NCI-H510A (cell line): ENCODE measurements around the gene CD300C.
"Not testable (repeated sequence)": the region's sequence is repeated elsewhere in the genome, so short reads cannot be mapped to it uniquely, and the experiment has no call there.

Experiments used
- DNase-seq: peaks from one replicate; lab custom pipeline; 2025; lab: John Stamatoyannopoulos, UW

The CD300C gene

DNA sequence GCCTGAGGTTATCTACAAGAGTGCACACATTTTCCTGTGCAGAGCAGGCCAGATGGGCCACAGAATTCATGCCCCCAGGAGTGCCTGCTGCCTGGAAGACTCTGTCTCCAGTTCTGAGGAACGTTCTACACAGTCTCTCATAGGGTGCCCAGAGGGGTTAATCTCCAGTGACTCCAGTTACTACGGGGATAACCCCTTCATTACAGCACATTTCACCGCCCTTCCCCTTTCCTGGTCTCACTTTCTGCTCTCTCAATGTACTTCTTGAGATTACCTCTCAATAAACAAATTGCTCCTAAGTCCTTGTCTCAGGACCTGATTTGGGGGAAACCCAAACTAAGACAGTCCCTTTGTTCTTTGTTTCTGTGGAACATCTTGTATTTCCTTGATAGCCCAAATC lies 15.7 kb upstream of the CD300C start:
- no peak for DNase-seq

DNA sequence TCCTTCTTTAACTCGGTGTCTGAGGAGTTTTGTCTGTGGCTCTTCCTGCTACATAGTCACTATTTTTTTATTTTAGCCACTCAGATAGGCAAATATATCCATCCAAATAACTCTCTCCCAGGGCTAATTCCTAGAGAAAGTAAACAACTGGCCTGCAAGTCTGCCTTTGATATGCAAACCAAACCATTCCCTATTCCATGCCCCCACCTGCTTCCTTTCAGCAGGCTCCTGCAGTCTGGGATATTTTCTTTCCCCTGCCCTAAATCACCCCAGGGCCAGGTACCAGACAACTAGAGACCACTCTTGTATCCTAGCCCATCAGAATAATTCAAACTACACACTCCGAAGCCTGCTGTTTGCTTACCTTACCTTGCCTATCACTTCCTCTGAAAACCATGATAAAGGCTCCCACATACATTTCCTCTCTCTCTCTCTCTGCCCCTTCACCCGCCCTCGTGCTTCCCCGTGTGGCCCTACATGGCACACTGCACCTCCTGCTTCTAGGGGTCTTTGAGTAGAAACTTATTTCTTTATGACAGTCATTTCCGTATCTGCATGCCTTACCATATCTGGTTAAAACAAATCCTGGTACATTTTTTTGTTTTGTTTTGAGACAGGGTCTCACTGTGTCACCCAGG lies 13.1 kb upstream of the CD300C start:
- no peak for DNase-seq

DNA sequence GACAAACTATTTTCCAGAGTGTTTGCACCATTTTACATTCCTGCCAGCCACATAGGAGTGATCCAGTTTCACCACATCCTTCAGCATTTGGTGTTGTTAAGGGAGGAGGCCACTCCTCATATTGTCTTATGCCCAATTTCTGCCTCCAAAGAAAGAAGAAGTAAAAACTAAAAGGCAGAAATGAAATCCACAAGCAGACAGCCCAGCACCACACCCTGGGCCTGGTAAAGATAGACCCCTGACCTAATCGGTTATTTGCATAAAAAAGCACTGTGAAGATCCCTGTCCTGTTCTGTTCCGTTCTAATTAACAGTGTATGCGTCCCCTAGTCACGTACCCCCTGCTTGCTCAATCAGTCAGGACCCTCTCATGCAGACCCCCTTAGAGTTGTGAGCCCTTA lies 12.5 kb upstream of the CD300C start:
- DNase-seq = not testable (repeated sequence)

- no peak for DNase-seq
Observed at GRCh38 chr17:74555427-74555940, 9.6 kb upstream of the CD300C start.

GRCh38 chr17:74554909-74555308 lies 9.0 kb upstream of the CD300C start:
- DNase-seq = no peak

DNA sequence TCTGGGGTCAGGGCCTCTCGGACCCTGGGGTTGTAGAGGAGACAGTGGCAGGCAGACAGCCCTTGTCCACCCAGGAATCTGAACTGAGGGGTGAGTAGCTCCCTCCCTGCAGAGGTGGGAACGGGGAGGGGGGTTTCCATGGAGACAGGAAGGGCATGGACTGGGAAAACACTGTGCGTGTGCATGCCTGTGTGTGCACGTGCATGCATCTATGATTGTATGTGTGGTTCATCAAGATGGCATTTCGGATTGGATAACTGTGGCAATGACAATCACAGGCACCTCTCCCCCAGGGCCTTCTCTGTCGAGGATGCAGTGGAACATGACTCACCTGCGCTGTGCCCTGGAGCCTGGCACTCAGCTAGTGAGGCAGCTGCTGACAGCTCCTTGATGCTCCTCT lies 6.1 kb upstream of the CD300C start:
- no peak for DNase-seq

DNA sequence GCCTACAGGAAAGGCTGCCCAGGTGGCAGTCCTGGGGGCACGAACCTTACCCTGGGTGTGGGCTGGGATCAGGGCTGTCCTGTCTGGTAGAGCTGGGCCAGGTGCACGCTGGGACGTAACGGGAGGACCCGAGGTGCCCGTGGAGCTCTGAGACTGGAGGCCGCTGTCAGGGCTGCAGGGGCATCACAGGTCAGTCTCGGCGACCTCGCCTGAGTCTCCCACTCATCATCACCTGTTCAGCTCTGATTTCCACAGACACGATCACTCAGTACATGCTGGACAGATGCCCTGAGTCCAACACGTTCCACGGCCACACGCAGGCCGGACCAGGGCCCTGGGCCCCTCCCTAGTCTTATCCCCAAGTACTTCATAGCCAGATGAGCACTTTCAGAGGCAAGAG lies 4.7 kb upstream of the CD300C start:
- DNase-seq = no peak

GRCh38 chr17:74549343-74549742 lies 3.4 kb upstream of the CD300C start:
- no peak for DNase-seq

DNA sequence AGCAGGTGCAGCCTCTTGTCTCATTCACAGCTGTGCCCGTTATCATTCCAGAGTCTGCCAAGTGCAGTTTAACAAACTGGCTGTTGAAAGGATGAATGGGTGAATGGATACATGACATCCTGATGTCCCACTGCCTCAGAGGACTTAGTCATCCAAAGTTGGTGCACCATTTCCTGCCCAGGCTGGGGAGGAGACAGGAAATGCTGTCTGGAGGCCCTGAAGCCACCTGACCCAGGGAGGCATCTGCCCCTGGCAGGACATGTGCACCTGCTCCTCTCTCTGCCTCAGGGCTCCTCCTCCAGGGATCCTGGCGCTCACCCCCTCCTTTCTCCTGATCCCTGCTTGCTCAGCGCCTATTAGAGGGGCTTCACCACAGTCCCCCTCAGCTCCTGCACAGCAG lies 1.8 kb upstream of the CD300C start:
- DNase-seq = peak; percentile 32

- no peak for DNase-seq
Observed at GRCh38 chr17:74547264-74547663, 1.3 kb upstream of the CD300C start.

DNA sequence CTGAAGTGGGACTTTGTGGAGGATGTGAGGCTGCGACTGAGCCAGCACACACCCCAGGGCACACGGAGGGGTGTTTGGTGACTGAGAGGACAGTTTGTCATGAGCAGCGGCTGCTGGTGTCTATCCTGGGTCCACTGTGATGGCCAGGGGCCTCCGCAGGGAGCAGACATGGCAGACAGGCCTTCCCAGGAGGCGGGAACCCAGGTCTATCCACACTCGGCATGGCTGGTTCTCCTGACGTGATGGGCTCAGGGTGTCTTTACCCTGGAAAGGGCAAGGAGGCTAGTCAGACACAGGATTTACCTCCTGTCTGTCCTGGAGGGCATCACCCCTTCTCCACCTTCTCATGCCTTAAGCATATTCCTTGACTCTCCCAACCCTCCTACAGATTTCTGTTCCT lies 671 bp upstream of the CD300C start:
- no peak for DNase-seq

DNA sequence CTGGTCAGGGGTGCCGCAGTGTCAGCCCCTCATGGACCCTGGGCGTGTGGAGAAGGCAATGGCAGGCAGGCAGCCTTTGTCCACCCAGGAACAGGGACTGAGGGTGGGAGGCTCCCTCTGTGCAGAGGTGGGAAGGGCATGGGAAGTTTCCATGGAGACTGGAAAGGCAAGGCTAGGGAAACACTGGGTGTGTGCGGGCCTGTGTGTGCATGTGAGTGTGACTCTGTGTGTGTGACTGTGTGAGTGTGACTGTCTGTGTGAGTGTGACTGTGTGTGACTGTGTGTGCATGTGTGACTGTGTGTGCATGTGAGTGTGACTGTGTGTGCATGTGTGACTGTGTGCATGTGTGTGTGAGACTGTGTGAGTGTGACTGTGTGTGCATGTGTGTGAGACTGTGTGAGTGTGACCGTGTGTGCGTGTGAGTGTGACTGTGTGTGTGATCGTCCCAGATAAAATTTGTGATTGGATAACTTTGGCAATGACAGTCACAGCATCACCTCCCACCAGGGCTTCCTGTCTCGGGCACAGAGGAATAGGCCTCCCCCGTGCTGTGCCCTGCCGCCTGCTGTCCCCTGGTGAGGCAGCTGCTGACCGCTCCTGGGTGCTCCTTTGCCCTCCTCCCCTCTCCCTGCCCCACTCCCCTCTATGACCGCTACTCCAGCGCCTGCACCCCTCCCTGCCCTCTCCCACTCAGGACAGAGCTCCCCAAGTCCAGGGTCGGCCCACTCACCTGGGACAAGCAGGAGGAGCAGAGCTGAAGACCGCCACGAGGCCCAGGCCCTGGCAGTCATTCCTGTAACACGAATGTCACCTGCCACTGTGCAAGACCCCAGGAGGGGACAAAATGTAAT lies 698 bp downstream of the CD300C start:
- DNase-seq = no peak

DNA sequence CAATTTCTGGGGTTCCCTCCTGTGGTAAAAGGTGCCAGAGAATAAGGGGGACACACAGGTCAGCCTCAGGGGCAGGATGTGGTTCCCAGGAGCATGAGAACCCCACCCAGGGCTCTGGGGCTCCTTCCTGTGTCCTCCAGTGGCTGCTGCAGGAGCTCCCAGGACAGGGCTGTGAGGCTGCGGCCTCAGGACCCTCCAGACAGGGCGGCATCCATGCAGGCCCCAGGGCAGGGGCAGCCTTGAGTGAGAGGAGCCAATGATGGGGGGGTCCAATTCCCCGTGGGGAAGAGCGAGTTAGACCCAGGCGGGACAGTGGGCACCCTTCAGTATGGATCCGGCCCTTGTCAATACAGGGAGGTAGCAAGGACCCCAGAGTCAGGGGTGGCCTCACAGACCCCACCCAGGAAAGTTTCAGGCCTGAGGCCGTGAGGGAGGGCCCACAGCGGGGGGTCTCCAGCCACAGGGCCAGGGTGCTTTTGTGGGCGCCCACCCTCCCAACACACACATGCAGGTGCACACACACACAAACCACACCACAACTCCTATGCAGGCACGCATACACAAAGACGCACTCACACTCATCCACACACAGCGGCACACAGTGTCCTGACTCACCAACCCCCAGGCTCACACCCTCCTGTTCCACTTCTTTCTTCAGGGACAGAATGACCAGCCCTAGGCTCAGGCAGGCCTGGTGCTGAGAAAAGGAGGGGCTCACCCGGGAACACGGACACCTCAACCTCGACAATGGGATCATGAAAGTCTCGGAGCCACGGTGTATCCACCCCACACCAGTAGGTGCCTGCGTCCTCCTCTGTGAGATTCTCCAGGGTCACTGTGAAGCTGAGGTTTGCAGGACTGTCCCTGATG lies 1.8 kb downstream of the CD300C start:
- no peak for DNase-seq

DNA sequence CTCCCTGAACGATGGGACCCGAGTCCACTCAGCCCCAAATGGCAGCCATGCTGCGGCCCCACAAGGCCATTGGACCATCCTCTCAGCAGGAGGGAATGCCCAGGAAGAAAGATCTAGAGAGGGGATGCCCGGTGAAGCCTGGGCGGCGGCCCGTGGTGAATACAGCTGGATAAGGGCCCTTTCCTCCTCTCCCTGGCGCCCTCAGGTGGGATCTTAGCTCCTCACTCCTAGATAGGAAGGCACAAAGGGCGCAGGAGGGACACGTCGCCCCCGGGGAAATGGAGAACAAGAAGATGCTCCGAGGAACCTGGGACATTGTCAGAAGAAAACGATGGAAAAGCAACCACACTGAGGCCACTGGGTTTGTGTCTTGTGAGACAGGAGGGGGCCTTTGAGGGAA lies 2.5 kb downstream of the CD300C start:
- DNase-seq = no peak

GRCh38 chr17:74542727-74543383 lies 3.1 kb downstream of the CD300C start:
- no peak for DNase-seq

DNA sequence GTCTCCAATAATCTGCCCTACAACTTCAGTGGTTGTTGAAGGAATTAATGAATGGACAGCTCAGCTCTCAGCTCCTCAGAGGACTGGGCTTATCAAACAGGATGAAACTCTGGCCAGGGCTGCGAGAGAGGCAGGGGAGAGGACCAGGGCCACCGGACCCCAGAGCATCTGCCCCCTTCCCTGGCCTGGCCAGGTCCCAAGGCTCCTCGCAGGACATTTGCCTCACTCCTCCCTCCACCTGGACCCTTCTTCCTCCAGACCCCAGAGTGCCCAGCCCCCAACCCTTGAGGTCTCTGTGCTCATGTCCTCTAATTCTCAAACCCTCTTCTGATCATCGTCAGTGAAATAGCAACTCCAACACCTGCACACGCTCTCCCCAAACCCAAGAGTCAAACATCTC lies 3.7 kb downstream of the CD300C start:
- no peak for DNase-seq

DNA sequence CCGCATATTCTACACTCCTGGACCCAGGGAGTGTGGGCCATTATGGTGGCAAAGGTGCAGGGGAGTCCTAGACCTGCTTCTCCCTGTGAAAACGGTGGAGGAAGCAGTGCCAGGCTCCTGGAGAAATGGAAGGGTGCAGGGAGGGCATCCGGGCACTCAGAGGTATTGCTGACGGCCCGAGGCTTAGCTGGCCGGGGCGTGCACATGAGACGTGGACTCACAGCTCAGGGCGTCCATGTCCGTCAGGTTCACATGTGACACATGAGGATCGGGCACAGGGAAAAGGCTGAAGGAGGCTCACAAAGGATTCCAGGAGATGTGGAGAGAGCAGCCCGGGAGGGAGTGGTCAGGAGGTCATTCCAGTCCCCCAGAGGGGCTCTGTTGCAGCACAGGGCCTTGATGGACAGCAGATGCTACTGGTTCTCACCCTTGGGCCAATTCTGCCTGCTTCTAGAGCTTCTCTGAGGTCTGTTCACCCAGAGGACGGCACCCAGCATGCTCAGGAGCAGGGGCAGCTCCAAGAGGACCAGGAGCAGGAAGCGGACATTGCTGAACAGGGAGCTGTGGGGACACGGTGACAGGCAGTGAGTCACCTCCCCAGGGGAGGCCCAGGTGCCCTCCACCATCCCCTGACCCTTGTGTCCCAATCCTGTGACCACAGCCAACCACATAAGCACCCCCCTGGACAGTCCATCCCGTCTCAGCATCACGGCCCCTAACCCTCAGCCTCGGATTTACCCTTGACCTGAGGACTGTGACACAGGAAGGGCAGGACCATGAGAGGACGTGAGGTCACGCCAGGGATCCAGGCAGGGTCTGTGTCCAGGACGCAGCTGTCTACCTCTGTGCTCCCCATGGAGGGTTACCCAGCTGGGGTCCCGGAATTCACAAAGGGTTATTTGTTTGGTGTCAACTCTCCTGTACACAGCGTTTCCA lies 4.5 kb downstream of the CD300C start:
- DNase-seq = no peak

GRCh38 chr17:74539281-74539820 lies 6.6 kb downstream of the CD300C start:
- DNase-seq = no peak

- DNase-seq = no peak
Observed at GRCh38 chr17:74536890-74537289, 9.0 kb downstream of the CD300C start.

GRCh38 chr17:74532115-74532514 lies 13.8 kb downstream of the CD300C start:
- DNase-seq = no peak
